K562 (cell line): ENCODE results near the gene RAP2C. TPM values are rescaled to one million over a fixed set of nuclear protein-coding genes. Genes with fewer than 3 reads are reported as not detected.
A peak's percentile ranks its signal among the peaks of the same experiment; 100 is the strongest.

Experiments used
- ADNP ChIP-seq: fragments of 200-800 bp; sonication (Bioruptor generic); IDR thresholded peaks from 2 replicates; pipeline ENCODE4 v1.6.1; 2016; ENCODE audit warnings: missing genetic modification characterization, missing compliant biosample characterization
- CHCHD3 ChIP-seq: fragments of 250-450 bp; sonication (Bioruptor Pico); IDR thresholded peaks from 2 replicates; pipeline ENCODE4 v2.1.2; 2022; ENCODE audit warnings: mild to moderate bottlenecking
- CTCFL ChIP-seq: IDR thresholded peaks from 2 replicates; pipeline ENCODE4 v1.6.1; 2011; ENCODE audit warnings: borderline replicate concordance, low read depth, mild to moderate bottlenecking, moderate library complexity, low read length; ENCODE audit not compliant: insufficient read depth, poor library complexity, severe bottlenecking
- ELF2 ChIP-seq: fragments of 250-450 bp; sonication (Bioruptor Pico); IDR thresholded peaks from 2 replicates; pipeline ENCODE4 v1.5.0; 2021; ENCODE audit warnings: mild to moderate bottlenecking
- GTF3C2 ChIP-seq: IDR thresholded peaks from 3 replicates; pipeline ENCODE4 v1.6.1; 2011; ENCODE audit warnings: borderline replicate concordance, mild to moderate bottlenecking, moderate library complexity; ENCODE audit not compliant: insufficient read length; ENCODE audit errors: extremely low read depth
- JUND ChIP-seq, 2 experiments: IDR thresholded peaks; 2 replicates in 1 of 2; 3 replicates in 1 of 2; pipeline ENCODE4 v1.6.1; 2011; ENCODE audit warnings: borderline replicate concordance in 2 of 2, low read depth in 2 of 2, low read length in 2 of 2, improper control_type of control experiment in 1 of 2, missing biosample characterization in 1 of 2, missing genetic modification characterization in 1 of 2, missing genetic modification reagents in 1 of 2
- KDM2B ChIP-seq: fragments of 250-450 bp; sonication (Bioruptor Pico); IDR thresholded peaks from 2 replicates; pipeline ENCODE4 v1.8.0; 2021; ENCODE audit warnings: mild to moderate bottlenecking, moderate library complexity
- OTX1 ChIP-seq: fragments of 450-650 bp; formaldehyde crosslinking; IDR thresholded peaks from 2 replicates; pipeline ENCODE4 v1.4.0; 2022; ENCODE audit warnings: mild to moderate bottlenecking
- PPARD ChIP-seq: fragments of 250-450 bp; sonication (Bioruptor Pico); IDR thresholded peaks from 2 replicates; pipeline ENCODE4 v1.8.0; 2022; ENCODE audit warnings: inconsistent platforms, mild to moderate bottlenecking, moderate library complexity
- PYGO2 ChIP-seq: fragments of 450-650 bp; IDR thresholded peaks from 2 replicates; pipeline ENCODE4 v1.6.1; 2016; ENCODE audit warnings: mild to moderate bottlenecking, missing genetic modification characterization, moderate library complexity, missing compliant biosample characterization
- RAD21 ChIP-seq, 2 experiments: fragments of 250-450 bp in 1 of 2; fragments of 450-650 bp in 1 of 2; sonication (Bioruptor Pico) in 1 of 2; formaldehyde crosslinking in 1 of 2; IDR thresholded peaks in 1 of 2; conservative IDR thresholded peaks in 1 of 2; 2 replicates each; pipeline versions ENCODE4 v1.4.0 to v1.8.0; 2020 to 2022; ENCODE audit warnings: mild to moderate bottlenecking in 2 of 2, moderate library complexity in 1 of 2
- TBL1XR1 ChIP-seq, 2 experiments: IDR thresholded peaks; 2 replicates each; pipeline ENCODE4 v1.6.1; 2012; ENCODE audit warnings: improper control_type of control experiment in 2 of 2, low read length in 2 of 2, mild to moderate bottlenecking in 1 of 2
- ZBED1 ChIP-seq: IDR thresholded peaks from 2 replicates; pipeline ENCODE4 v1.6.1; 2014
- ZMIZ1 ChIP-seq, 2 experiments: fragments of 150-350 bp in 1 of 2; IDR thresholded peaks; 2 replicates each; pipeline ENCODE4 v1.6.1; 2012 to 2016; ENCODE audit warnings: low read depth in 2 of 2, low read length in 2 of 2, mild to moderate bottlenecking in 1 of 2, moderate library complexity in 1 of 2
- ZNF217 ChIP-seq: sonication (generic); formaldehyde crosslinking; IDR thresholded peaks from 2 replicates; pipeline ENCODE4 v1.8.0; 2022; ENCODE audit warnings: mild to moderate bottlenecking, missing genetic modification reagents
- ZNF384 ChIP-seq: IDR thresholded peaks from 2 replicates; pipeline ENCODE4 v1.6.1; 2012; ENCODE audit warnings: low read depth, low read length, improper control_type of control experiment
- polyA plus RNA-seq, 8 experiments: library from polyadenylated mRNA; depleted of rRNA in 4 of 8; stranded (reverse) in 5 of 8; unstranded in 3 of 8; fragments of >200 nt; fragmentation: Nextera tagmentation in 2 of 8; fragmentation: Illumina TruSeq in 1 of 8; extraction: Ambion mirVana in 2 of 8; extraction: Trizol in 1 of 8; gene quantifications; 2 replicates each; pipeline versions ENCODE4 v1.2.1 to v1.2.3, GENCODE V29; 2011 to 2014; ENCODE audit warnings: inconsistent platforms in 1 of 8, missing spikeins in 1 of 8
- total RNA-seq, 7 experiments: library from RNA; depleted of rRNA in 6 of 7; stranded (reverse); fragments of >200 nt in 6 of 7; fragmentation: Illumina TruSeq in 2 of 7; extraction: Trizol in 2 of 7; gene quantifications; 2 replicates each; pipeline versions ENCODE4 v1.2.1 to v1.2.3, GENCODE V29; 2011 to 2021; ENCODE audit warnings: low replicate concordance in 1 of 7

The RAP2C gene
- total and polyA plus RNA-seq, 9 of the 15 experiments (the other 6 are each of a cell fraction or from before 2014, with no cell fraction given): 7.8 to 28.6 (median 18.6) TPM

- TF ChIP-seq GTF3C2 (no peak), ZNF384 (peak; percentile 36; the same call in 1 of the 2 replicates), PYGO2 (tag) (no peak), RAD21 (CRISPR knock-in tag; conservative IDR thresholded peaks at IDR 0.05 in 1 of 2, IDR thresholded peaks at IDR 0.05 in 1 of 2) (peak; percentile 43 to 59; a peak in 3 of 4 replicates), ADNP (tag) (no peak), OTX1 (no peak), CHCHD3 (CRISPR knock-in tag) (no peak), PPARD (CRISPR knock-in tag) (no peak), ZNF217 (CRISPR knock-in tag) (no peak), CTCFL (no peak), ZMIZ1 (IDR thresholded peaks at IDR 0.05; ENCODE audit: low read depth in 2 of 2, low read length in 2 of 2) (no peak), KDM2B (CRISPR knock-in tag) (no peak), ZBED1 (no peak), TBL1XR1 (IDR thresholded peaks at IDR 0.05; ENCODE audit: low read length in 2 of 2) (no peak), JUND (IDR thresholded peaks at IDR 0.05; ENCODE audit: borderline replicate concordance, low read depth, low read length) (no peak), JUND (tag; IDR thresholded peaks at IDR 0.05; ENCODE audit: borderline replicate concordance, low read depth, low read length) (no peak), ELF2 (CRISPR knock-in tag) (no peak)
Observed at GRCh38 chrX:132226169-132226568, 6.9 kb upstream of the RAP2C start (continued).
